GM18909 (cell line): ENCODE data around the gene TGFBR1.
A peak's percentile ranks its signal among the peaks of the same experiment; 100 is the strongest.

Experiments used
- ATAC-seq: cut with Tn5 transposase; IDR thresholded peaks from one replicate; pipeline ENCODE4 v1.9.1; 2021; ENCODE audit warnings: mild to moderate bottlenecking; ENCODE audit not compliant: unreplicated experiment, poor library complexity

The TGFBR1 gene

DNA sequence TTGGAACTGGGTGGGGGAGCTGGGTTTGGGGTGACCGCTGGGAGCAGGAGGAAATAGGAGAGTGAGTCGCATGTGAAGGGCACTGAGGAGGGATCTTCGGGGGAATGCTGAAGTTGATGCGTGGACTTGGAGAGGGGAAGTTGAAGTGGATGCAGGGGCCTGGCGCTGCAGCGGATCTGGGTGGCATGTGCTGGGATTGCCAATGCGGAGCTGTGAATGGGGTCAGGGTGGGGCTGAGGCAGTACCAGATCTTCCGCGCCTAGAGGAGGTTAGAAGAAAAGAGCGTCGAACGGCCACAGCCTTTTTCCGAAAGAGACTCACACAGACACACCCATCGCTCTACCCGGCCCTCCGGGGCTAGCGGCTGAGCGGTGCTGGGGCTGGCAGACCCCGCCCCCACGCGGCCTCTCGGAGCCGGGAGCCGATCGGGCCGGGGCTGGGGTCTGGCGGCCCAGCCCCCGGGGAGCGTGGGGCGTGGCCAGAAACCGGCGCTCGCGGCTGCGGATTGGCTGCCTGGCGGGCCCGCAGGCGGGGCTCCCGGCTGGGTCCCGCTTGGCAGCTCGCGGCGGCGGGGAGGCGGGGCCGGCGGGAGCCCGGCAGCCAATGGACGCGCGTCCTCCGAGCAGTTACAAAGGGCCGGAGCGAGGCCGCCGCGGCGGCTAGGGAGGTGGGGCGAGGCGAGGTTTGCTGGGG lies at the start of gene TGFBR1:
Gene TGFBR1, plus strand, starts transcription at position 655 of the 693 bp plus-strand sequence. CDS start 93 bp downstream, outside the sequence.
- ATAC-seq: peak; percentile 93

DNA sequence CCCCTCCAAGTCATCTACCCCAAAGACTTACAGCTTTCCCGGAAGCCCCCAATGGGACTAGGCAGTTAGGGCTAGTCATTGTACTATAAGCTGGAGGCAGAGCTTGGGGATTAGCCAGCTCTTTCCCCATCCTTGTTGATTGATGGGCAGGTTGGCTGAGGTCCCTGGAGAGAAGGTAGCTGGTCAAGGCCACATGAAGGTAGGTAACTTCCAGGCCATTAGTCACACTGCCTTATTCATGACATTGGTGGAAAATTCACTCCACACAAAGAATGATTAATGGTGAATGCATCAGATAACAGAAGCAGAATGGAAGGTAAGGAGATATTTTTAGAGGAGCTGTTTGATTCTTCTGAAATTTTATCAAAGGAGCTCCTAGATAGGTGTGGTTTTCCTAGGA lies 49.5 kb upstream of the TGFBR1 start:
- ATAC-seq: no peak

DNA sequence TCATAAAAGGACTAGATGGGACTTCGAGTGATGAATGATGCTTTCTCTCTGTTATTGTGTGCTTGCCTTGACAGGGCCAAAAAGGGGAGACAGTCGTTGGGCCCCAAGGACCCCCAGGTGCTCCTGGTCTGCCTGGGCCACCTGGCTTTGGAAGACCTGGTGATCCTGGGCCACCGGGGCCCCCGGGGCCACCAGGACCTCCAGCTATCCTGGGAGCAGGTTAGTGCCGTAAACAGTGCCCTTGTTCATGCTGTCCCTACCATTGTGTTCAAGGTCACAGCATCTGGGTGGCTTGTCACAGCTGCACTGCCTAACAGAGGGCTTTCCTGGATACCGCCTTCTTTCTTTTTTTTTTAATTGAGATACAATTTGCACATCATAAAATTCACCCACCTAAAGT lies 48.7 kb upstream of the TGFBR1 start:
- no peak for ATAC-seq

DNA sequence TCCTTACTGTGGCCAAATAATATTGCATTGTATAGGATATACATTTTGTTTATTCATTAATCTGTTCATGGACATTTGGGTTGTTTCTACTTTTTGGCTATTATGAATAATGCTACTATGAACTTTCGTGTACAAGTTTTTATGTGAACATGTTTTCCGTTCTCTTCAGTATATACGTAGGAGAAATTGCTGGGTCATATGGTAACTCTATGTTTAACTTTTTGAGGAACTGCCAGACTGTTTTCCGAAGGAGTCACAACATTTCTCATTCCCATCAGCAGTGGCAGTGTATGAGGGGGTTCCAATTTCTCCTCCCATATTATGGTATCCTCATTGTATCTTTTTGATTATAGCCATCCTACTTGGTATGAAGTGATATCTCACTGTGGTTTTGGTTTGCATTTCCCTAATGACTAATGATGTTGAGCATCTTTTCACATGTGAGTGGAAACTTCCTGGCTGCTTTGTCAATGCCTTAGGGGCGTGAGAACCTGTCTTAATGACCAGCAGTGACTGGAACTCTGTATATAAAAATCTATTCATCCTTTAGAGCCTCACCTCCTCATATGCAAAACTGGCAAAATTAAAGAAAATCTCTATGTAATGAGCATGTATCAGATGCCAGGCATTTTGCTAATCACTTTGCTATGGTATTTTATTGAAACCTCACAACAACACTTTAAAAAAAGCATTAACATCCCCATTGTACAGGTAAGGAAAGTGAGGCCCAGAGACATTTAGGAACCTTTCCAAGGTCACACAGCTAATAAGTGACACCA lies 47.8 kb upstream of the TGFBR1 start:
- ATAC-seq: peak; percentile 32

DNA sequence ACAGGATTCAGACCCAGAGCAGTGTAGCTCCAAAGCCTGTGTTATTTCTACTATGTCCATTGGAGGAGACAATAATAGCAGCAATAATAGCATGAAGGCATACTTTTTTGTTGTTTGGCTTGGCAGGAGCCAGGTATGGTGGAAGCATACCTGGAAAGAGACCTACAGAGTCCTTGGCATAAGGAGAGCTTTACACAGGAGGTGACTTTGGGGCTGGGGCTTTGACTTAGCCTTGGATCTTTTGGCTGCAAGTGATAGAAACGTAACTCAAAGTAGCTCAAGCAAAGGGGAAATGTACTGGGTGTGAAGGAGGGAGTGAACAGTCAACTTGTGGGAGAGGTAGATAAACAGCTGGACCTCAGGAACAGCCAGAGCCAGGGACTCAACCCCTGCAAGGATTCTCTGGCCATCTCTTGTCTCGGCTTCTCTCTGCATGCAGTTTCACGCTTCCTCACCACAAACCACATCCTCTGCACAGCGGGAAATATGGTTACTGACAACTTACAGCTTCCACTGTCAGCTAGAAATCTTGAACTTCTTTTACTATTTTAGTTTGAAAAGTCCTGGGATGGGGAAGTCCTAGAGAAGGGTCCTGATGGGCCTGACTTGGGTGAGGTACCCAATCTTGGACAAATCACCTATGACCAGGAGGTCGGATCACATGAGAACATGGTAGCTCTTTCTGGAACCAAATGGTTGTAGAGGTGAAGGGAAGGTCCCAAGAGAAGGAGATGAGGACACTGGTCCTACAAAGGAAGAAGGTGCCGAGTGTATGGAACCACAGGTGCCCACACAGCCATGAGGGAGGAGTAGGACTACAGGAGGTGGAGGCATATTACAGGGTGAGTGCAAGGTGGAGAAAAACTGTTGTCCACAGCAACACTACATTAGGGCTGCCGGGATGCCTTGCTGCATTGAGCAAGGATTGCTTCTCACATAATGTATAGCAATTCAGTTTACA lies 47.0 kb upstream of the TGFBR1 start:
- peak; percentile 87 for ATAC-seq

DNA sequence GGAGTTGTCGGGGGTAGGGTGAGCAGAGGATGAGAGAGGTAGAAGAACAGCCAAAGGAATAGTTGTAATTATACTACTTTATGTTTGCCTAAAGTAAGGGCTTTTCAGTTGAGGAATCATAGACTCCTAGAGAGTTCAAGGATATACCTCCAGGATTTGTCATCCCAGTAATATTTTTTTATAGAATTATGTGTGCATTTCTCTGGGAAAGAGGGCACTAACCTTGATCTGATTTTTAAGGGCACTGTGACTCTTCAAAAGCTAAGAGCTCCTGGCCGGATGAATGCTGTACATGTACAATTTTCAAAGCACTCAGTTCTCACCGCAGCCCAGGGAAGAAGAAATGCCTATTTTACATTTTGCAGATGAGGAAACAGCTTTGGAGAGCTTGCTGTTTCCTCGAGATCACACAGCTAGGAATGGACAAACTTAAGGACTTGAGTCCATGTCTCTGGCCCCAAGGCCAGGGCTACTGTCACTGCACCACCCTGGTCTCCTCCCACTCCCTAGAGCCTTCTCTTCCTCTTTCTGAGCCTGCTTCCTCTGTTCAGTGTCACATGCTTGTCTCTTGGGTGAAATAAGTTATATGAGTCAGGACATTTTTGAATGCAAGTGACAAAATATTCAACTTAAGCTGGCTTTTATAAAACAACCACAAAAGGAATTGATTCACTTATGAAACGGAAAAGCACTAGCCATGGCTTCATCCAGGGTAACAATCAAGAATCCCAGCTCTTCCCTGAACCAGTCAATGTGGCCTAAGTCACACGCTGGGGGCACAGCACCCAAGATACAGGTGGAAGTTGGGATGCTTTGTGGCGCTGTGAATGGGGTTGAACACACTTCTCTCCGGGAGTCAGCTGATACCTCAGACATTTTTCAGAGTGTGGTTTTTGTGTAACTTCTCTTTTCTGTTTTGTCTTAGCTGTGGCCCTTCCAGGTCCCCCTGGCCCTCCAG lies 45.7 kb upstream of the TGFBR1 start:
- peak; percentile 65 for ATAC-seq

DNA sequence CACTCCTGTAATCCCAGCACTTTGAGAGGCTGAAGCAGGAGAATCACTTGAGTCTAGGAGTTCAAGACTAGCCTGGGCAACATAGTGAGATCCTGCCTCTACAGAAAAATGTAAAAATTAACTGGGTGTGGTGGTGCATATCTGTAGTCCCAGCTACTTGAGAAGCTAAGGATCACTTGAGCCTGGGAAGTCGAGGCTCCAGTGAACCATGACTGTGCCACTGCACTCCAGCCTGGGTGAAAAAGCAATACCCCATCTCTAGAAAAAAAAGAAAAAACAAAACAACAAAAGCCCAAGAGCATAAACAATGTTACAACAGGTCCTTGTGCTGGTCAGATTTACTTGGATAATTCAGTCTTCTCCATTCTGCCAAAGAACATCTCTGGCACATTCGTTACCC lies 44.3 kb upstream of the TGFBR1 start:
- no peak for ATAC-seq

DNA sequence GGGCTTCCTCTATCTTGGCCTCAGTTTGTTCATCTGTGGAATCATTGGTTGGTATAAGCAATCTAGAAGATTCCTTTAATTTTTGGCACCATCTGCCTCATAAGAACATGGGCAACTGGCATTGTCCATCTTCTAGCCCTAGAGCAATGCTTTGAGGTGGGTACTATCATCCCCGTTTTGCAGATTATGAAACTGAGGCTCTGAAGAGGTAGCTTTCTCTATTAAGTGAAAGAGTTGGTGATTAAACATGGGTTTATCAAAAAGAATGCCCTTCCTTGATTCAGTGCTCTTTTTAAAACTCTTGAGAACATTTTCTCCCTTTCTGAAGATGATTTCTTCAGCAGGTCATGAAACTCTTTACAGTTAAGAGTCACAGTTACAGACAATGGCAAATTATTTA lies 42.4 kb upstream of the TGFBR1 start:
- ATAC-seq: no peak

DNA sequence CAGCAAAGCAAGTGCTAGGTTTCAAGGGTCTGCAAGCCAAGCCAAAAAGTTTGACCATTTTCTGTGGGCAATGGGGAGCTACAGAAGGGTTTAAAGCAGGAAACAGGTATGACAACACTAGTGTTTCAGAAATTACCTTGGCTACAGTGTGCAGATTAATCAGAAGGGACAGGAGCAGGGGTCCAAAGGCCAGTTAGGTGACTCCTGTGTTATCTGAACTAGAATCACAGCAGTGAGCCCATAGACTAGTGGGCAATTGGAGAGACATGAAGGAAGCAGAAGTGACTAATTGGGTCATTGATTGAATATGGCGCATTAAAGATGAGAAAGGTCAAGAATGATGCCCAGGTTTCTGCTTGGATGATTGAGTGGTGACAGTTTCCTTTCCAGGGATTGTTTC lies 41.4 kb upstream of the TGFBR1 start:
- no peak for ATAC-seq

DNA sequence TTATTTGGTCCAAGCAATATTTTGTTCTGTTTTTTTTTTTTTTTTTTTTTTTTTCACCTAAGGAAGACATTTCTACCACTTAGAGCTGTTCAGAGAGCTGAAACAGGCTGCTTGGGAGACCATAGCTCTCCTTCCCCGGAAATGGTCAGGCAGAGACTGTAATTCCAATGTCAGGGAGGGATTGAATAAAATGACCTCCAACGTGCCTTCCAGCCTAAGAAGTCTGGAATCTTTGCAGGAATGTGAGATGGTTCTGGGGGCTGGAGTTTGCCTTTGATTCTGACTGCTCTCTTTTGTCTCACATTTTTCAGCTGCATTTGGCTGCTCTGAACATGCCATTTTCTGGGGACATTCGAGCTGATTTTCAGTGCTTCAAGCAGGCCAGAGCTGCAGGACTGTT lies 38.3 kb upstream of the TGFBR1 start:
- ATAC-seq: no peak

DNA sequence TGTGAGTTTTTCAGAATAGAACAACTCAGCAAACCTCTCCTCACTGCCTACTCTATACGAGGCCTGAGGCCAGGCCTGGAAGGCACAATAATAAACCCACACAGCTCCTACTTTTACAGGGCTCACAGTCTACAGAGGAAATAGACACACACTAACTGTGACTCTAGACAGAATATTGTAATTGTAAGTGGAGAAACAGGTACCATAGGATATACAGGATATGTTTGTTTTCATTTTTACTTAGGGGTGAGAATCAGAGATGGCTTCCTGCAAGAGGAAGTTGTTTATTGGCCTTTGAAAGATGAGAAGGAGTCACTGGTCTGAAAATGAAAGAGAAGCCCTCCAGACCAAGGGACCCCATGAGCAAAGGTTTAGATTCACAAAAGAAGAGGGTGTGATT lies 35.8 kb upstream of the TGFBR1 start:
- no peak for ATAC-seq

DNA sequence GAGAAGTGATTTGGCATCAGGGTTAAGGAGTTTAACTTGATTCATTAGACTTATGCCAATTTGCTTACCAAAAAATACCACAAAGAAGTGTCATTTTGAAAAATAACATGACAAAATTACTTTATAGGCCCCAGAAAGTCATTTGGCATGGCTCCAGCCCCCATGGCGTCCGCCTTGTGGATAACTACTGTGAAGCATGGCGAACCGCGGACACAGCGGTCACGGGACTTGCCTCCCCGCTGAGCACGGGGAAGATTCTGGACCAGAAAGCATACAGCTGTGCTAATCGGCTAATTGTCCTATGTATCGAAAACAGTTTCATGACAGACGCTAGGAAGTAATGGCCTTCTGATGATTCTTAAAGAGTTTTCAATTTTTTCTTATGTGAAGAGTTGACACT lies 35.4 kb upstream of the TGFBR1 start:
- ATAC-seq: no peak

DNA sequence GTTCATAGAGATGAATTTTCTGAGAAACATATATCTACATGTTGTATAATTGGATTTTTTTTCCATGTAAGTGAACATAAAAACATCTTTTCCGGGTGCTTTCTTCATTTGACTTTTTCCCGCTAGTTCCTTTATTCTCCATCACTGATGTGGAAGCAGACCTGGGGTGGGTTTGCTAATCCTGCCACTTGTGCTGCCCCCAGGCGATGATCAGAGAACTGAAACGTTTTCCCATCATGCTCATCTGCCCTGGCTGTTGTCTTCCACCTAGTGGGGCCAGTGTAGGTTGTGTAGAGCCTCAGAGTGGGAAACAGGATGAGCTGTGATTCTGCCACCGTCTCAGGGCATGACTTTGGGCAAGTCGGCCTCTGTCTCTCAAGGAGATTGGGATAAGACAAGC lies 34.2 kb upstream of the TGFBR1 start:
- no peak for ATAC-seq

DNA sequence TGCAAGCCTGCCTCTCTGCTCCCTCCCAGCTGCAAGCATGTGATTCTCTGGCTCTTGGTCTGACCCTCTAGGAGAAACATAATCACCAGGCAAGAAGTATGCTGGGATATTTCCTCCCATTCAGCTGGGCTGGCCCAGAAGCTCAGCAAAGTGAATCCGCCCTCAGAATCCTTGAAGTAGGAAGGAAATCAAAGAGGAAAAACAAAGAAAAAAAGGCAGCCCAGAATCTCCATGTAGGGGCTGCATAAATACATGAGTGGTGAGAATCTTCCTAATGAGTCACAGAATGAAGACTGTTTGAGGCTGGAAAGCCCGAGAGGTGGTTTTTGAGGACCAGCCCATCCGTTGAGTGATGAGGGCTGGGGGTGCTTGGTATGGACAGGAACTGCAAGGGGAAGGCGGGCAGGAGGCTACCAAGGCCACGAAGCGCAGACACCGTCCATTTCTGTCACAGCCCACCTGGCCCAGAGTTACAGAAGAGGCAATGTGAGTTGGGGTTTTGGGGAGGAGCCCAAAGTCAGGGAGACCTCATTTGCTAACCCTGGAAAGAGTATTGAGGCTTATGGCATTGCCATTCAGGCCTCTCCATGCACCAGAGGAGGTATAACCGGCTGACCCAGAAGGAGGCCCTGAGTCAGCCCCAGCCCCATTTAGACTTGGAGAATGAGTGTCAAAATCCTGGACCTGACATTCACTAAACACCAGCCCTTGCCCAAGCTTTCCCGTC lies 33.4 kb upstream of the TGFBR1 start:
- ATAC-seq: no peak

DNA sequence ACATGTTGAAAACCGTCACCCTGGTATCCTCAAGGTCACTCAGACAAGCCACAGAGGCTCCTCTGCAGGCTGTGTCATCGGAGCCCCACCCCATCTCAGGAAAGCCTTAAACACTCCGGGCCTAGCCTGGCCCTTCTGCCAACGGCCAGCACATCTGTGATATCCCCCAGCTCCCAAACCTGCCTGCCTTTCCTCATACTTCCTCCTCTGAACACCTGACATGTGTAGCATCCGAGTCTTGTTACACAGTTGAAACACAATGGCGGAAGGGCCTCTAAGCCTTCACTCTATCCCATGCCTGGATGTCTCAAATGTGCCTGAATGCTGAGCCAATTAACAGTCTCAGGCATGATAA lies 32.9 kb upstream of the TGFBR1 start:
- no peak for ATAC-seq

DNA sequence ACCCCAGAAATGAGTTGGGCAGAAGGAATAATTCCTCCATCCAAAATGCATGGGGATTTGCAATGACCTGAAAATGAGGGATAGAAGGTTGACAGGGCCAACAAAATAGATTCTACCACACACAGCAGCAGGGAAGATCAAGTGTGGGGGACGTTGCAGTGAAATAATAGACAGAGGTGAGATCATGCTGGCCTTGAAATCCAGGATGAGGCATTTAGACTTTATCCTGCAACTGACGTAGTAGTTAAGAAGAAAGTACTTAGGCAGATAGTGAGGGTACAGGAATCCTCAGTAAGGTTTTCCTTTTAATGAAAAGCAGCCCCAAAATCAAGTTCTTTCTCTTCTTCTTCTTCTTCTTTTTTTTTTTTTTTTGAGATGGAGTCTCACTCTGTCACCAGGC lies 31.6 kb upstream of the TGFBR1 start:
- ATAC-seq: no peak

DNA sequence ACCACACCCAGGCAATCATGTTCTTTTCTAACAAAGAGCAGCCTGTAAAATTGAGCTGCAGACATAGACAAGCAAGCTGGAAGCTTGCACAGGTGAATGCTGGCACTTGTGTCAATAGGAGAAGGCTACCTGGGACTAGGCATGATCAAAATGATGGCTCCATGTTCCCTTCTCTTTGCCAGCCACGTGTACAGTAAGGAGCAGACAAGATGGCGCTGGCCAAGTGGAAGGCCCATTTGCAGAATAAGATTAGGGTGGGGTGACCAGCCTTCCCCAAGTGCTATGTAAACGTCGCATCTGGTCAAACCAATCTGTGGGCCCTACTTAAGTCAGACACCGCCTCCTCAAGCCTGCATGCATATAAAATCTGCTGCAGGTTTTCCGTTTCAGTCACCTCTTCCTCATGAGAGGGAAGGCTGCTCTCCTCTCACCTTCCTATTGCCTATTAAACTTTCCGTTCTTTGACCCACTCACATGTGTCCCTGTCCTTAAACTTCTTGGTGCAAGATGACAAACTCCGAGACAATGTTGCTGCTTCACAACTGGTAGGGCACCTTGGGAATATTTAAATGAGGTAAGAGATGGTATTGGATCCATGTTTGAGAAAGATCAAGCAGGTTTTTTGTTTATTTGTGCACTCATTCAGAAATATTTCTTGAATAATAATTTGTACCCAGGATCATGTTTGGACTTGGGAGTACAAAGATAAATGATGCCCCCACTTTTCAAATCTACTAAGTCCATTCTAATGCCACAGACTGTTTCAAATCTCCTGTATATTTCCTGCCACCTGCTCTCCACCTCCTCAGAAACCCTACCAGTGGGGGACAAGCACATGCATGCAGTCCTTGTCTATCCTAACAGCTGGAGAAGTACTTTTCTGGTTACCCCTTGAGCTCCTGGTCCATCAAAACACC lies 30.7 kb upstream of the TGFBR1 start:
- ATAC-seq: no peak

DNA sequence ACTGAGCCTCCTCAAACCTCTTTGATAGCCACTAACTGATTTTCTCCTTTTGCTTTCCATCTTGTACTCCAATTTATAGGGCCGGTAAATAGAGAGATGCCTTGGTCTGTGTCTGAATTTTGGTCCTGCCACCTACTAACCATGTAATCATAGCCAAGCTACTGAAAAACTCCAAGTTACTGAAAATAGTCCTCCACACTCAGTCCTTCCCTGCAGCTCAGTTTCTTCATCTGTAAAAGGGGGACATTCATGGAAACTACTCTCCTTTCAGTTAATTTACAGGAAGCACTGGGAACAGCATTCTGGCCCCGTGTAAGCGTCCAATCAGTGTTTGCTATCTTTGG lies 30.0 kb upstream of the TGFBR1 start:
- no peak for ATAC-seq
